Trophoblast cell (in vitro differentiated cells and primary cell): ENCODE results near the gene SLC7A6OS.

Source experiments
- DNase-seq, 2 donors: peaks; one replicate each; pipeline ENCODE4 v3.0.0-alpha.2; 2016
- H2AFZ ChIP-seq: 2 replicates; pipeline ENCODE4 v1.6.1; 2013; ENCODE audit warnings: low read length, moderate library complexity, mild to moderate bottlenecking; ENCODE audit not compliant: insufficient read depth, poor library complexity
- H2AK5ac ChIP-seq: 2 replicates; pipeline ENCODE4 v1.6.1; 2013; ENCODE audit warnings: mild to moderate bottlenecking, low read length
- H2BK120ac ChIP-seq: 2 replicates; pipeline ENCODE4 v1.6.1; 2013; ENCODE audit warnings: low read length, mild to moderate bottlenecking, moderate library complexity; ENCODE audit not compliant: insufficient read depth, poor library complexity
- H2BK12ac ChIP-seq: 2 replicates; pipeline ENCODE4 v1.6.1; 2013; ENCODE audit warnings: mild to moderate bottlenecking, low read length, moderate library complexity
- H2BK5ac ChIP-seq: 2 replicates; pipeline ENCODE4 v1.6.1; 2013; ENCODE audit warnings: low read length, low read depth, moderate library complexity, mild to moderate bottlenecking; ENCODE audit not compliant: poor library complexity
- H3K14ac ChIP-seq: 2 replicates; pipeline ENCODE4 v1.6.1; 2013; ENCODE audit warnings: mild to moderate bottlenecking, low read length
- H3K18ac ChIP-seq: 2 replicates; pipeline ENCODE4 v1.6.1; 2013; ENCODE audit warnings: mild to moderate bottlenecking, low read length
- H3K23ac ChIP-seq: 2 replicates; pipeline ENCODE4 v1.6.1; 2013; ENCODE audit warnings: low read length
- H3K27ac ChIP-seq: 2 replicates; pipeline ENCODE4 v1.5.1; 2013; ENCODE audit warnings: low read depth, mild to moderate bottlenecking, inconsistent platforms, low read length, moderate library complexity
- H3K27me3 ChIP-seq: 2 replicates; pipeline ENCODE4 v1.6.1; 2013; ENCODE audit warnings: inconsistent platforms, mild to moderate bottlenecking, low read length, moderate library complexity; ENCODE audit not compliant: insufficient read depth
- H3K36me3 ChIP-seq, 2 experiments: 1 replicate in 1 of 2; 2 replicates in 1 of 2; pipeline ENCODE4 v1.6.1; 2013; ENCODE audit warnings: low read length in 2 of 2, mild to moderate bottlenecking in 2 of 2, moderate library complexity in 1 of 2; ENCODE audit not compliant: insufficient read depth in 2 of 2, control insufficient read depth in 1 of 2
- H3K4ac ChIP-seq: 2 replicates; pipeline ENCODE4 v1.6.1; 2013; ENCODE audit warnings: low read depth, mild to moderate bottlenecking, low read length, moderate library complexity
- H3K4me1 ChIP-seq, 2 experiments: 1 replicate in 1 of 2; 2 replicates in 1 of 2; pipeline ENCODE4 v1.6.1; 2013; ENCODE audit warnings: low read length in 2 of 2, mild to moderate bottlenecking in 2 of 2, moderate library complexity in 1 of 2; ENCODE audit not compliant: insufficient read depth in 2 of 2, control insufficient read depth in 1 of 2
- H3K4me2 ChIP-seq: 2 replicates; pipeline ENCODE4 v1.6.1; 2013; ENCODE audit warnings: inconsistent platforms, mild to moderate bottlenecking, low read length, moderate library complexity
- H3K4me3 ChIP-seq: 2 replicates; pipeline ENCODE4 v1.5.1; 2013; ENCODE audit warnings: mild to moderate bottlenecking, low read depth, low read length, inconsistent platforms
- H3K79me1 ChIP-seq: one replicate; pipeline ENCODE4 v1.6.1; 2013; ENCODE audit warnings: low read length
- H3K79me2 ChIP-seq: 2 replicates; pipeline ENCODE4 v1.6.1; 2013; ENCODE audit warnings: low read length, mild to moderate bottlenecking; ENCODE audit not compliant: control insufficient read depth, insufficient read depth, poor library complexity
- H3K9ac ChIP-seq: 2 replicates; pipeline ENCODE4 v1.6.1; 2013; ENCODE audit warnings: mild to moderate bottlenecking, low read length
- H3K9me3 ChIP-seq: 2 replicates; pipeline ENCODE4 v1.6.1; 2013; ENCODE audit warnings: low read depth, mild to moderate bottlenecking, control low read depth, inconsistent platforms, low read length; ENCODE audit not compliant: insufficient read depth
- H4K12ac ChIP-seq: 2 replicates; pipeline ENCODE4 v1.6.1; 2013; ENCODE audit warnings: low read depth, mild to moderate bottlenecking, low read length, moderate library complexity
- H4K8ac ChIP-seq: 2 replicates; pipeline ENCODE4 v1.6.1; 2013; ENCODE audit warnings: low read depth, mild to moderate bottlenecking, low read length, moderate library complexity
- H4K91ac ChIP-seq: one replicate; pipeline ENCODE4 v1.6.1; 2013; ENCODE audit warnings: low read depth, mild to moderate bottlenecking, low read length, moderate library complexity
- WGBS: extraction: QIAGEN DNeasy Blood & Tissue Kit; methylation state at CpG from one replicate; pipeline ENCODE4 v1.1.7; 2013; ENCODE audit warnings: missing lambda C conversion rate; ENCODE audit not compliant: insufficient read length, insufficient coverage; ENCODE audit errors: extremely low coverage; 5-methylcytosine and 5-hydroxymethylcytosine counted together

Gene SLC7A6OS

GRCh38 chr16:68253721-68254120 lies 57.0 kb downstream of the SLC7A6OS start:
- Histone ChIP-seq H3K4me3 (no peak overlapping the region), H3K4me1 (peaks cover 4 to 9% of the 10 kb centered on the region in 2 experiments), H2BK120ac (no peak overlapping the region), H3K9ac (no peak overlapping the region), H3K18ac (no peak overlapping the region), H4K91ac (no peak overlapping the region), H4K8ac (no peak overlapping the region), H3K36me3 (peaks cover 21 to 25% of the 10 kb centered on the region in 2 experiments), H2BK12ac (no peak overlapping the region), H3K14ac (no peak overlapping the region), H3K79me1 (no peaks in the 10 kb centered on the region), H3K27ac (no peak overlapping the region), H3K4ac (no peak overlapping the region), H2AK5ac (no peak overlapping the region), H3K23ac (no peak overlapping the region), H2BK5ac (no peak overlapping the region), H4K12ac (no peak overlapping the region), H3K27me3 (no peaks in the 10 kb centered on the region), H3K9me3 (no peaks in the 10 kb centered on the region), H3K4me2 (no peak overlapping the region), H2AFZ (no peak overlapping the region), H3K79me2 (no peaks in the 10 kb centered on the region)
- no peak for DNase-seq
- WGBS, result no CpG with 5 or more reads among the region's 4 CpGs

- H4K12ac ChIP-seq, result no peak overlapping the region
- H3K4me1 ChIP-seq, result peaks cover under 1 to 1% of the 10 kb centered on the region in 2 experiments
- H3K14ac ChIP-seq, result no peak overlapping the region
- WGBS, result no CpG with 5 or more reads among the region's 5 CpGs
- DNase-seq, result no peak
- no peak overlapping the region for H3K4ac ChIP-seq
- no peak overlapping the region for H2BK12ac ChIP-seq
- H4K8ac ChIP-seq, result no peak overlapping the region
- H3K79me1 ChIP-seq, result no peaks in the 10 kb centered on the region
- H4K91ac ChIP-seq, result no peak overlapping the region
- H2AK5ac ChIP-seq, result no peak overlapping the region
- H3K23ac ChIP-seq, result no peak overlapping the region
- no peak overlapping the region for H3K18ac ChIP-seq
- H3K27me3 ChIP-seq, result no peaks in the 10 kb centered on the region
- H3K9me3 ChIP-seq, result no peaks in the 10 kb centered on the region
- peaks cover 21 to 23% of the 10 kb centered on the region in 2 experiments for H3K36me3 ChIP-seq
- no peak overlapping the region for H3K4me2 ChIP-seq
- H3K79me2 ChIP-seq, result no peaks in the 10 kb centered on the region
- H3K9ac ChIP-seq, result no peak overlapping the region
- H3K4me3 ChIP-seq, result no peak overlapping the region
- no peak overlapping the region for H3K27ac ChIP-seq
- H2BK120ac ChIP-seq, result no peak overlapping the region
- no peak overlapping the region for H2BK5ac ChIP-seq
- no peak overlapping the region for H2AFZ ChIP-seq
Measured at GRCh38 chr16:68252383-68252782, 58.4 kb downstream of the SLC7A6OS start.

- no peak for DNase-seq
- H4K12ac ChIP-seq, result no peak overlapping the region
- WGBS, result no CpG with 5 or more reads among the region's 5 CpGs
- H2AK5ac ChIP-seq, result no peak overlapping the region
- no peak overlapping the region for H4K8ac ChIP-seq
- no peaks in the 10 kb centered on the region for H3K9me3 ChIP-seq
- peaks cover 21 to 22% of the 10 kb centered on the region in 2 experiments for H3K36me3 ChIP-seq
- H2BK12ac ChIP-seq, result no peak overlapping the region
- no peaks in the 10 kb centered on the region for H3K79me2 ChIP-seq
- no peak overlapping the region for H3K9ac ChIP-seq
- no peak overlapping the region for H3K23ac ChIP-seq
- no peak overlapping the region for H4K91ac ChIP-seq
- no peak overlapping the region for H2BK120ac ChIP-seq
- no peaks in the 10 kb centered on the region for H3K4me1 ChIP-seq
- no peak overlapping the region for H2BK5ac ChIP-seq
- H3K27me3 ChIP-seq, result no peaks in the 10 kb centered on the region
- H3K4me3 ChIP-seq, result no peak overlapping the region
- no peak overlapping the region for H3K27ac ChIP-seq
- H2AFZ ChIP-seq, result no peak overlapping the region
- no peak overlapping the region for H3K14ac ChIP-seq
- no peak overlapping the region for H3K18ac ChIP-seq
- no peaks in the 10 kb centered on the region for H3K79me1 ChIP-seq
- H3K4me2 ChIP-seq, result no peak overlapping the region
- H3K4ac ChIP-seq, result no peak overlapping the region
Measured at GRCh38 chr16:68251832-68252231, 58.9 kb downstream of the SLC7A6OS start.

GRCh38 chr16:68250951-68251350 lies 59.8 kb downstream of the SLC7A6OS start:
- H3K27me3 ChIP-seq, result no peaks in the 10 kb centered on the region
- H2BK5ac ChIP-seq, result no peak overlapping the region
- H3K79me2 ChIP-seq, result no peaks in the 10 kb centered on the region
- peaks cover 1 to 2% of the 10 kb centered on the region in 2 experiments for H3K4me1 ChIP-seq
- H2BK120ac ChIP-seq, result no peak overlapping the region
- no peak overlapping the region for H3K27ac ChIP-seq
- H4K91ac ChIP-seq, result no peak overlapping the region
- no peaks in the 10 kb centered on the region for H3K79me1 ChIP-seq
- no peak overlapping the region for H4K12ac ChIP-seq
- no peaks in the 10 kb centered on the region for H3K9me3 ChIP-seq
- H2AK5ac ChIP-seq, result no peak overlapping the region
- no peak overlapping the region for H3K4ac ChIP-seq
- peaks cover 20 to 22% of the 10 kb centered on the region in 2 experiments for H3K36me3 ChIP-seq
- H4K8ac ChIP-seq, result no peak overlapping the region
- no peak overlapping the region for H3K4me3 ChIP-seq
- DNase-seq, result no peak
- H3K14ac ChIP-seq, result no peak overlapping the region
- no CpG with 5 or more reads among the region's 6 CpGs for WGBS
- no peak overlapping the region for H3K23ac ChIP-seq
- no peak overlapping the region for H3K18ac ChIP-seq
- no peak overlapping the region for H2BK12ac ChIP-seq
- no peak overlapping the region for H3K4me2 ChIP-seq
- H3K9ac ChIP-seq, result no peak overlapping the region
- no peak overlapping the region for H2AFZ ChIP-seq
